ENCODE results near the gene PPP1R12C. TPM values are rescaled to one million over a fixed set of nuclear protein-coding genes. Genes with fewer than 3 reads are reported as not detected.

Gene PPP1R12C
- total RNA-seq, 1 experiment from 2014 or later = 158 TPM

DNA sequence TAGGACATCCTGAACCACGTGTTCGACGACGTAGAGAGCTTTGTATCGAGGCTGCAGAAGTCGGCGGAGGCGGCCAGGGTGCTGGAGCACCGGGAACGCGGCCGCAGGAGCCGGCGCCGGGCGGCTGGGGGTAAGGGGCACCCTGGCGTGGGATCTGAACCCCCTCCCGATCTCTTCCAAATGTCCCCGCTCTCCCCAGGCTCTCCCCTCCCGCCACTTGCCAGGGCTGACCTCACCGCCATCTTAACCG lies 35.7 kb downstream of the PPP1R12C start:
- Histone ChIP-seq H3K36me3 (ENCODE audit: control insufficient read depth, insufficient read depth, low read length) (no peaks in the 10 kb centered on the region), H3K4me3 (ENCODE audit: low read depth in 2 of 2, low read length in 2 of 2) (no peak overlapping the region; a peak in 1 of 4 replicates), H3K27me3 (ENCODE audit: control insufficient read depth, insufficient read depth, low read length) (no peaks in the 10 kb centered on the region), H3K4me1 (ENCODE audit: control insufficient read depth, insufficient read depth, low read length) (no peaks in the 10 kb centered on the region; the same call in 1 of the 2 replicates), H3K9me3 (ENCODE audit: control insufficient read depth, insufficient read depth, low read depth, low read length) (no peaks in the 10 kb centered on the region), H3K27ac (ENCODE audit: low read length) (no peak overlapping the region)
- in situ Hi-C loops (cut with HindIII; ENCODE audit: low pct_unique_long_range_greater_than_20kb, low sequenced_read_pairs) (no loop called here), intact Hi-C loops (cut with micrococcal nuclease; ENCODE audit: unreplicated experiment) (no loop called here)
- ChIA-PET POLR2A (interaction anchor here (0.6 kb wide), 1 partner anchor 258 kb away, joined by 4 read pairs; the partner anchor contains the start of gene KMT5C), CTCF (no interaction called here)
- BruUV-seq (replicated peaks) = no TSS peak
- TF ChIP-seq CTCF (IDR thresholded peaks at IDR 0.05) = no peak
- TF ChIP-seq POLR2AphosphoS5 (IDR thresholded peaks at IDR 0.05; ENCODE audit: low read depth, low read length) = no peak
- TF ChIP-seq TCF7L2 (IDR thresholded peaks at IDR 0.05; ENCODE audit: low read depth, low read length) = no peak
- no peak for TF ChIP-seq REST (IDR thresholded peaks at IDR 0.05; ENCODE audit: insufficient read depth in 1 of 2, low read depth in 2 of 2, low read length in 1 of 2)
- no peak for TF ChIP-seq SIN3A (IDR thresholded peaks at IDR 0.05; ENCODE audit: borderline replicate concordance, insufficient read depth, low read depth, low read length)
- ATAC-seq = no peak
- no peak for DNase-seq (ENCODE audit: low read depth, low spot score)

- Histone ChIP-seq H3K9me3 (ENCODE audit: control insufficient read depth, insufficient read depth, low read depth, low read length) (no peaks in the 10 kb centered on the region), H3K4me3 (ENCODE audit: low read depth in 2 of 2, low read length in 2 of 2) (peak overlapping the region; percentile 39 to 61), H3K4me1 (ENCODE audit: control insufficient read depth, insufficient read depth, low read length) (peaks cover 2% of the 10 kb centered on the region; the same call in 1 of the 2 replicates), H3K27ac (ENCODE audit: low read length) (no peak overlapping the region), H3K36me3 (ENCODE audit: control insufficient read depth, insufficient read depth, low read length) (no peaks in the 10 kb centered on the region), H3K27me3 (ENCODE audit: control insufficient read depth, insufficient read depth, low read length) (no peaks in the 10 kb centered on the region)
- TF ChIP-seq CTCF (IDR thresholded peaks at IDR 0.05) (no peak), SIN3A (IDR thresholded peaks at IDR 0.05; ENCODE audit: borderline replicate concordance, insufficient read depth, low read depth, low read length) (no peak), POLR2AphosphoS5 (IDR thresholded peaks at IDR 0.05; ENCODE audit: low read depth, low read length) (no peak), TCF7L2 (IDR thresholded peaks at IDR 0.05; ENCODE audit: low read depth, low read length) (no peak), REST (IDR thresholded peaks at IDR 0.05; ENCODE audit: insufficient read depth in 1 of 2, low read depth in 2 of 2, low read length in 1 of 2) (no peak)
- POLR2A ChIA-PET = interaction anchor here (0.6 kb wide), 1 partner anchor 258 kb away, joined by 4 read pairs; the partner anchor contains the start of gene KMT5C
- in situ Hi-C loops (cut with HindIII; ENCODE audit: low pct_unique_long_range_greater_than_20kb, low sequenced_read_pairs) = no loop called here
- no peak for DNase-seq (ENCODE audit: low read depth, low spot score)
- intact Hi-C loops (cut with micrococcal nuclease; ENCODE audit: unreplicated experiment) = no loop called here
- peak; percentile 17 for ATAC-seq
- BruUV-seq (replicated peaks) = no TSS peak
- CTCF ChIA-PET = no interaction called here
Measured at GRCh38 chr19:55080968-55081769, 36.3 kb downstream of the PPP1R12C start.
